ENCODE results near the gene ACVR2B.
"Not testable (repeated sequence)": the region's sequence is repeated elsewhere in the genome, so short reads cannot be mapped to it uniquely, and the experiment has no call there.

Gene ACVR2B

GRCh38 chr3:38453075-38453912, at the start of gene ACVR2B:
Gene ACVR2B (plus strand): TSS chr3:38453890. CDS start chr3:38454323, 433 bp downstream.
- DNase-seq: peak; percentile 58 to 62

- no peak for DNase-seq
Observed at GRCh38 chr3:38404286-38404685, 49.4 kb upstream of the ACVR2B start.

- no peak for DNase-seq
Observed at GRCh38 chr3:38411591-38411990, 42.1 kb upstream of the ACVR2B start.

GRCh38 chr3:38420758-38421157, 32.9 kb upstream of the ACVR2B start:
- DNase-seq: not testable (repeated sequence)

- DNase-seq: no peak
Observed at GRCh38 chr3:38421679-38422336, 31.9 kb upstream of the ACVR2B start.

- DNase-seq: not testable (repeated sequence)
Observed at GRCh38 chr3:38426798-38427426, 26.8 kb upstream of the ACVR2B start.

- not testable (repeated sequence) for DNase-seq
Observed at GRCh38 chr3:38432871-38433658, 20.6 kb upstream of the ACVR2B start.

GRCh38 chr3:38433661-38434060, 20.0 kb upstream of the ACVR2B start:
- DNase-seq: not testable (repeated sequence)

- peak; percentile 86 to 90 for DNase-seq
Observed at GRCh38 chr3:38438436-38439069, 15.1 kb upstream of the ACVR2B start.

GRCh38 chr3:38443205-38443604, 10.5 kb upstream of the ACVR2B start:
- not testable (repeated sequence) for DNase-seq

- DNase-seq: no peak
Observed at GRCh38 chr3:38446085-38446686, 7.5 kb upstream of the ACVR2B start.

GRCh38 chr3:38446812-38447211, 6.9 kb upstream of the ACVR2B start:
- no peak for DNase-seq

- no peak for DNase-seq
Observed at GRCh38 chr3:38450853-38451252, 2.8 kb upstream of the ACVR2B start.

- no peak for DNase-seq
Observed at GRCh38 chr3:38453913-38454177, 155 bp downstream of the ACVR2B start.

GRCh38 chr3:38454178-38454883, 641 bp downstream of the ACVR2B start:
- DNase-seq: no peak

- peak; percentile 38 to 40 for DNase-seq
Observed at GRCh38 chr3:38454884-38455638, 1.4 kb downstream of the ACVR2B start.

- peak in 1 of 2 experiments; percentile 38 for DNase-seq
Observed at GRCh38 chr3:38455639-38456430, 2.1 kb downstream of the ACVR2B start.

GRCh38 chr3:38457111-38458003, 3.7 kb downstream of the ACVR2B start:
- DNase-seq: no peak
